Gastrocnemius medialis (tissue), 4 donors: Measurements from ENCODE around the gene EBNA1BP2. TPM values are rescaled to one million over a fixed set of nuclear protein-coding genes. Genes with fewer than 3 reads are reported as not detected.
A peak's percentile ranks its signal among the peaks of the same experiment; 100 is the strongest.

Experiments
- ATAC-seq, 2 donors: fragments of 150-250 bp; one replicate each; pipeline ENCODE4 v1.9.1; 2016
- DNase-seq, 2 donors: peaks; one replicate each; pipeline ENCODE4 v3.0.0-alpha.2; 2019
- H3K27ac ChIP-seq, 4 donors: fragments of 200-600 bp; sonication (generic); 1 replicate in 1 of 4; 2 replicates in 3 of 4; pipeline ENCODE4 v1.5.1; 2016 to 2018; ENCODE audit warnings: mild to moderate bottlenecking in 2 of 4, moderate library complexity in 1 of 4
- H3K27me3 ChIP-seq, 3 donors: fragments of 200-600 bp; sonication (generic) in 2 of 3; 1 replicate in 1 of 3; 2 replicates in 2 of 3; pipeline versions ENCODE4 v1.5.1 to v1.6.0; 2016 to 2019; ENCODE audit warnings: mild to moderate bottlenecking in 1 of 3, moderate library complexity in 1 of 3
- H3K36me3 ChIP-seq, 2 donors: fragments of 200-600 bp; sonication (generic) in 1 of 2; one replicate each; pipeline ENCODE4 v1.5.1; 2017 to 2018
- H3K4me1 ChIP-seq, 2 donors: fragments of 200-600 bp; sonication (generic) in 1 of 2; one replicate each; pipeline ENCODE4 v1.5.1; 2016 to 2017; ENCODE audit warnings: mild to moderate bottlenecking in 2 of 2
- H3K4me3 ChIP-seq, 4 donors: fragments of 200-600 bp; sonication (generic) in 3 of 4; 1 replicate in 1 of 4; 2 replicates in 3 of 4; pipeline ENCODE4 v1.5.1; 2016 to 2019; ENCODE audit warnings: mild to moderate bottlenecking in 2 of 4
- H3K9me3 ChIP-seq, 3 donors: fragments of 200-600 bp; sonication (generic) in 2 of 3; 1 replicate in 1 of 3; 2 replicates in 2 of 3; pipeline ENCODE4 v1.5.1; 2016 to 2019
- CTCF ChIP-seq, 5 experiments: fragments of 450-650 bp in 3 of 5; fragments of 200-600 bp in 2 of 5; sonication (generic) in 2 of 5; IDR thresholded peaks in 4 of 5; conservative IDR thresholded peaks in 1 of 5; 1 replicate in 4 of 5; 2 replicates in 1 of 5; pipeline ENCODE4 v1.5.1; 2016 to 2019; ENCODE audit warnings: antibody characterized with exemption in 5 of 5, mild to moderate bottlenecking in 3 of 5, moderate library complexity in 3 of 5
- POLR2A ChIP-seq, 2 donors: fragments of 450-650 bp; IDR thresholded peaks; one replicate each; pipeline ENCODE4 v1.6.1; 2017; ENCODE audit warnings: antibody characterized with exemption in 2 of 2, mild to moderate bottlenecking in 2 of 2, moderate library complexity in 2 of 2
- in situ Hi-C, 4 donors: fragments of 200-750 bp; cut with MboI; loops; one replicate each; pipeline versions ENCODE4 v1.15.0 to v1.8.0; 2017; ENCODE audit warnings: low sequenced_read_pairs in 4 of 4
- intact Hi-C: fragments of 100-400 bp; cut with DNase I; formaldehyde crosslinking; loops from one replicate; pipeline ENCODE4 v1.15.1; 2023; ENCODE audit warnings: low total_unique reads
- total RNA-seq, 4 donors: library from RNA; depleted of rRNA; stranded (reverse); fragments of >200 nt; gene quantifications; one replicate each; pipeline versions ENCODE4 v1.1.0 to v1.2.3, GENCODE V29; 2016

Gene EBNA1BP2
- 10 to 100 TPM; 41.2 to 68.4 (median 59.1) TPM for total RNA-seq

GRCh38 chr1:43171876-43172526 is at the start of gene EBNA1BP2, which contains the start of gene CFAP57:
Gene EBNA1BP2 (minus strand): TSS chr1:43172290. CDS start chr1:43172118, 172 bp downstream.
Gene CFAP57 (plus strand): TSS chr1:43172330. CDS start chr1:43172754, 424 bp downstream.
- no peak for TF ChIP-seq CTCF (IDR thresholded peaks at IDR 0.05 in 4 of 5, conservative IDR thresholded peaks at IDR 0.05 in 1 of 5)
- peak in 1 of 2 donors; percentile 29 for TF ChIP-seq POLR2A (IDR thresholded peaks at IDR 0.05)
- Histone ChIP-seq H3K9me3 (no peaks in the 10 kb centered on the region), H3K27ac (peak within 1 kb of the TSS; percentile 50 to 81 (median 74)), H3K27me3 (peaks cover 0 to 8% (median 0%) of the 10 kb centered on the region in 3 donors), H3K36me3 (peaks cover 0 to 34% of the 10 kb centered on the region in 2 donors), H3K4me1 (peaks cover 14% of the 10 kb centered on the region in 2 donors), H3K4me3 (peak within 1 kb of the TSS; percentile 85 to 94 (median 92))
- DNase-seq (peak; percentile 79 to 90), ATAC-seq (peak; percentile 99 to 100)
- in situ Hi-C loops, result no loop called here
- intact Hi-C loops, result loop anchor here (5.0 to 10.0 kb wide), 5 partner anchors 195 to 715 kb away; partner anchors contain the start of genes C1orf50, ELOVL1, KDM4A and P3H1

GRCh38 chr1:43221797-43222196 is 49.7 kb upstream of the EBNA1BP2 start:
- Histone ChIP-seq H3K27ac (no peak overlapping the region), H3K4me3 (no peak overlapping the region), H3K27me3 (no peaks in the 10 kb centered on the region), H3K4me1 (no peaks in the 10 kb centered on the region), H3K36me3 (no peaks in the 10 kb centered on the region), H3K9me3 (no peaks in the 10 kb centered on the region)
- no peak for ATAC-seq
- no peak for DNase-seq
- intact Hi-C loops (no loop called here), in situ Hi-C loops (loop anchor here in 1 of 4 donors (10.0 kb wide), 1 partner anchor 193 kb away; no protein-coding TSS in a partner anchor)
- no peak for TF ChIP-seq CTCF (IDR thresholded peaks at IDR 0.05 in 4 of 5, conservative IDR thresholded peaks at IDR 0.05 in 1 of 5)
- TF ChIP-seq POLR2A (IDR thresholded peaks at IDR 0.05), result no peak

GRCh38 chr1:43220905-43221778 is 49.1 kb upstream of the EBNA1BP2 start:
- H3K36me3 ChIP-seq, result no peaks in the 10 kb centered on the region
- intact Hi-C loops (no loop called here), in situ Hi-C loops (loop anchor here in 1 of 4 donors (10.0 kb wide), 1 partner anchor 194 kb away; no protein-coding TSS in a partner anchor)
- H3K4me1 ChIP-seq, result no peaks in the 10 kb centered on the region
- no peak overlapping the region for H3K4me3 ChIP-seq
- DNase-seq, result no peak
- no peak for TF ChIP-seq CTCF (IDR thresholded peaks at IDR 0.05 in 4 of 5, conservative IDR thresholded peaks at IDR 0.05 in 1 of 5)
- no peak for TF ChIP-seq POLR2A (IDR thresholded peaks at IDR 0.05)
- no peak overlapping the region for H3K27ac ChIP-seq
- no peaks in the 10 kb centered on the region for H3K9me3 ChIP-seq
- no peaks in the 10 kb centered on the region for H3K27me3 ChIP-seq
- no peak for ATAC-seq

- in situ Hi-C loops (no loop called here), intact Hi-C loops (no loop called here)
- Histone ChIP-seq H3K4me1 (no peaks in the 10 kb centered on the region), H3K27me3 (no peaks in the 10 kb centered on the region), H3K36me3 (no peaks in the 10 kb centered on the region), H3K4me3 (no peak overlapping the region), H3K9me3 (no peaks in the 10 kb centered on the region), H3K27ac (no peak overlapping the region)
- no peak for ATAC-seq
- DNase-seq, result no peak
- TF ChIP-seq POLR2A (IDR thresholded peaks at IDR 0.05), result no peak
- TF ChIP-seq CTCF (IDR thresholded peaks at IDR 0.05 in 4 of 5, conservative IDR thresholded peaks at IDR 0.05 in 1 of 5), result no peak
Observed at GRCh38 chr1:43217747-43218146, 45.7 kb upstream of the EBNA1BP2 start.
